SK-N-SH treated with all-trans-retinoic acid at 6 μM for 48 hours (cell line): Measurements from ENCODE around the gene TMC3.

Source experiments
- ATAC-seq: fragments of 200-7000 bp; cut with Tn5 transposase; 3 replicates; pipeline ENCODE4 v1.9.1; 2020; ENCODE audit warnings: mild to moderate bottlenecking, moderate library complexity
- ARNTL ChIP-seq: fragments of 450-650 bp; formaldehyde crosslinking; IDR thresholded peaks from 2 replicates; pipeline ENCODE4 v1.5.0; 2020; ENCODE audit warnings: low read depth, mild to moderate bottlenecking, moderate library complexity, borderline replicate concordance
- BACH2 ChIP-seq: fragments of 250-450 bp; sonication (Bioruptor Pico); IDR thresholded peaks from 2 replicates; pipeline ENCODE4 v1.9.0; 2021; ENCODE audit warnings: mild to moderate bottlenecking, borderline replicate concordance
- CREB5 ChIP-seq: fragments of 250-450 bp; sonication (Bioruptor Pico); IDR thresholded peaks from 2 replicates; pipeline ENCODE4 v1.5.1; 2020; ENCODE audit warnings: low read depth, mild to moderate bottlenecking, moderate library complexity
- CSDC2 ChIP-seq: fragments of 250-450 bp; sonication (Bioruptor Pico); IDR thresholded peaks from 2 replicates; pipeline ENCODE4 v1.5.0; 2020; ENCODE audit warnings: mild to moderate bottlenecking, moderate library complexity
- ESRRG ChIP-seq: fragments of 250-450 bp; sonication (Bioruptor Pico); IDR thresholded peaks from 2 replicates; pipeline ENCODE4 v1.6.1; 2021; ENCODE audit warnings: mild to moderate bottlenecking
- GLIS3 ChIP-seq: fragments of 250-450 bp; sonication (Bioruptor Pico); IDR thresholded peaks from 2 replicates; pipeline ENCODE4 v1.5.0; 2020; ENCODE audit warnings: mild to moderate bottlenecking, moderate library complexity
- ISL1 ChIP-seq: fragments of 250-450 bp; sonication (Bioruptor Pico); IDR thresholded peaks from 2 replicates; pipeline ENCODE4 v2.1.2; 2022; ENCODE audit warnings: mild to moderate bottlenecking, moderate library complexity
- POU6F1 ChIP-seq: fragments of 250-450 bp; sonication (Bioruptor Pico); IDR thresholded peaks from 2 replicates; pipeline ENCODE4 v1.8.0; 2021; ENCODE audit warnings: low read depth, mild to moderate bottlenecking, moderate library complexity, borderline replicate concordance
- PPARA ChIP-seq: fragments of 250-450 bp; sonication (Bioruptor Pico); IDR thresholded peaks from 2 replicates; pipeline ENCODE4 v1.5.0; 2020; ENCODE audit warnings: mild to moderate bottlenecking, borderline replicate concordance
- RARB ChIP-seq: fragments of 250-450 bp; sonication (Bioruptor Pico); IDR thresholded peaks from 2 replicates; pipeline ENCODE4 v1.8.0; 2021; ENCODE audit warnings: mild to moderate bottlenecking, moderate library complexity
- SNAI2 ChIP-seq: fragments of 250-450 bp; sonication (Bioruptor Pico); IDR thresholded peaks from 2 replicates; pipeline ENCODE4 v1.5.0; 2020; ENCODE audit warnings: mild to moderate bottlenecking, moderate library complexity
- TCF4 ChIP-seq: fragments of 250-450 bp; sonication (Bioruptor Pico); IDR thresholded peaks from 2 replicates; pipeline ENCODE4 v1.8.0; 2021; ENCODE audit warnings: mild to moderate bottlenecking, moderate library complexity, borderline replicate concordance
- TOX ChIP-seq: fragments of 250-450 bp; sonication (Bioruptor Pico); IDR thresholded peaks from 2 replicates; pipeline ENCODE4 v1.8.0; 2021; ENCODE audit warnings: mild to moderate bottlenecking, moderate library complexity, borderline replicate concordance
- TSHZ2 ChIP-seq: fragments of 250-450 bp; sonication (Bioruptor Pico); IDR thresholded peaks from 2 replicates; pipeline ENCODE4 v1.5.0; 2020; ENCODE audit warnings: mild to moderate bottlenecking, moderate library complexity
- ZC3H10 ChIP-seq: fragments of 250-450 bp; sonication (Bioruptor Pico); IDR thresholded peaks from 2 replicates; pipeline ENCODE4 v1.5.1; 2021; ENCODE audit warnings: mild to moderate bottlenecking, moderate library complexity
- ZFP3 ChIP-seq: fragments of 250-450 bp; sonication (Bioruptor Pico); IDR thresholded peaks from 2 replicates; pipeline ENCODE4 v1.5.0; 2020; ENCODE audit warnings: mild to moderate bottlenecking, moderate library complexity
- ZFP30 ChIP-seq: fragments of 450-650 bp; formaldehyde crosslinking; IDR thresholded peaks from 2 replicates; pipeline ENCODE4 v1.5.0; 2022; ENCODE audit warnings: mild to moderate bottlenecking, moderate library complexity
- ZNF565 ChIP-seq: fragments of 450-650 bp; formaldehyde crosslinking; conservative IDR thresholded peaks from 2 replicates; pipeline ENCODE4 v1.5.0; 2020; ENCODE audit warnings: low read depth, mild to moderate bottlenecking, moderate library complexity
- ZNF70 ChIP-seq: fragments of 450-650 bp; formaldehyde crosslinking; IDR thresholded peaks from 2 replicates; pipeline ENCODE4 v1.5.0; 2020; ENCODE audit warnings: mild to moderate bottlenecking, moderate library complexity
- ZNF8 ChIP-seq: fragments of 450-650 bp; formaldehyde crosslinking; IDR thresholded peaks from 2 replicates; pipeline ENCODE4 v1.5.0; 2020; ENCODE audit warnings: mild to moderate bottlenecking, moderate library complexity
- TF ChIP-seq, protein P1 (sequence below): fragments of 250-450 bp; sonication (Bioruptor Pico); IDR thresholded peaks from 2 replicates; pipeline ENCODE4 v1.8.0; 2020; ENCODE audit warnings: mild to moderate bottlenecking, moderate library complexity, borderline replicate concordance
- TF ChIP-seq, protein P2 (sequence below): fragments of 250-450 bp; sonication (Bioruptor Pico); IDR thresholded peaks from 2 replicates; pipeline ENCODE4 v1.5.1; 2021; ENCODE audit warnings: mild to moderate bottlenecking, moderate library complexity

Gene TMC3

GRCh38 chr15:81384891-81385720 is 11.1 kb upstream of the TMC3 start:
- ATAC-seq = no peak
- no peak for TF ChIP-seq POU6F1 (CRISPR knock-in tag)

DNA sequence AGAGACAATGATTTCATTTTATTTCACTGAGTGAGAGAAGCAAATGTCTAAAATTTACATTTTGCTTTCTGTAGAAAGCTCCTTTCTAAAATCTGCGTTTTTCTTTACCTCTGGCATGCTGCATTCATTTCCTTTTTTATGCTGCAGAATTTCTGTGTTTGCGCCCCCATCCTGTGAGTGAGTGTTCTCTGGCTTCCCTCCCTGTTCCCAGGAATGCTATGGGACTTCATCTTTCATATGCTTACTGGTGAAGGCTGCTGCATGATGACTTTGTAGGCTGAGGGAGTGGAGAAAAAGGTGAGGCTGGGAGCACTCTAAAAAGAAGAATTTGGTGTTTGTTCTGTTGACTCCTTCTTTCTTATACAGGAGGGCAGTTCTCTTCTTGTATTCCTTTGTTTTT is 7.7 kb upstream of the TMC3 start:
- no peak for ATAC-seq
- no peak for TF ChIP-seq BACH2
- no peak for TF ChIP-seq TCF4 (CRISPR knock-in tag)
- TF ChIP-seq ZC3H10 = no peak
- TF ChIP-seq ZFP30 (CRISPR knock-in tag) = no peak
- no peak for TF ChIP-seq ZFP3 (CRISPR knock-in tag)
- no peak for TF ChIP-seq RARB (CRISPR knock-in tag)
- no peak for TF ChIP-seq GLIS3
- TF ChIP-seq ARNTL (CRISPR knock-in tag) = no peak
- TF ChIP-seq ZNF565 (CRISPR knock-in tag) = no peak
- TF ChIP-seq ISL1 = no peak
- TF ChIP-seq CSDC2 (CRISPR knock-in tag) = no peak
- TF ChIP-seq SNAI2 (CRISPR knock-in tag) = no peak
- no peak for TF ChIP-seq CREB5
- no peak for TF ChIP-seq ESRRG (CRISPR knock-in tag)
- no peak for TF ChIP-seq ZNF70 (CRISPR knock-in tag)
- no peak for TF ChIP-seq ZNF8
- TF ChIP-seq POU6F1 (CRISPR knock-in tag) = no peak
- TF ChIP-seq, protein P1, sequence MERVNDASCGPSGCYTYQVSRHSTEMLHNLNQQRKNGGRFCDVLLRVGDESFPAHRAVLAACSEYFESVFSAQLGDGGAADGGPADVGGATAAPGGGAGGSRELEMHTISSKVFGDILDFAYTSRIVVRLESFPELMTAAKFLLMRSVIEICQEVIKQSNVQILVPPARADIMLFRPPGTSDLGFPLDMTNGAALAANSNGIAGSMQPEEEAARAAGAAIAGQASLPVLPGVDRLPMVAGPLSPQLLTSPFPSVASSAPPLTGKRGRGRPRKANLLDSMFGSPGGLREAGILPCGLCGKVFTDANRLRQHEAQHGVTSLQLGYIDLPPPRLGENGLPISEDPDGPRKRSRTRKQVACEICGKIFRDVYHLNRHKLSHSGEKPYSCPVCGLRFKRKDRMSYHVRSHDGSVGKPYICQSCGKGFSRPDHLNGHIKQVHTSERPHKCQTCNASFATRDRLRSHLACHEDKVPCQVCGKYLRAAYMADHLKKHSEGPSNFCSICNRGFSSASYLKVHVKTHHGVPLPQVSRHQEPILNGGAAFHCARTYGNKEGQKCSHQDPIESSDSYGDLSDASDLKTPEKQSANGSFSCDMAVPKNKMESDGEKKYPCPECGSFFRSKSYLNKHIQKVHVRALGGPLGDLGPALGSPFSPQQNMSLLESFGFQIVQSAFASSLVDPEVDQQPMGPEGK (CRISPR knock-in tag) = no peak
- no peak for TF ChIP-seq TSHZ2 (CRISPR knock-in tag)
- no peak for TF ChIP-seq PPARA

DNA sequence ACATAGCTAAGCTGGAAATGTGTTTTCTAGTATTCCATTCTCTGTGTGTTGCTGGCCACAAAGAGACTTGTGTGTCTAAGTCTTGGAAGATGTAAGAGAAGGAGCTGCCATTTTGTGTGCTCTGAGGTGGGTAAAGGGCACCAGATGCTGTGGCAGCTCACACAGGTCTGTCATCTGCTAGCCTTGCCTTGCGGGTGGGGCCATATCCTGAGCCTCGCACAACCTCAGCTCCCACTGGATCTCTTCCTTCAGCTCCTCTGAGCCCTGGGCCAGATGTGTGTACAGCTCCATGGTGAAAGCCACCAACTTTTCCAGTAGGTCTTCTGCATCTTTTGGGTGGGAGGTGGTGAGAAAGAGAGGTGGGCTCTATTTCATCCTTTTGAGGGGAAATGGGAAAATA is 6.7 kb upstream of the TMC3 start:
- ATAC-seq = no peak
- no peak for TF ChIP-seq PPARA
- TF ChIP-seq, protein P2, sequence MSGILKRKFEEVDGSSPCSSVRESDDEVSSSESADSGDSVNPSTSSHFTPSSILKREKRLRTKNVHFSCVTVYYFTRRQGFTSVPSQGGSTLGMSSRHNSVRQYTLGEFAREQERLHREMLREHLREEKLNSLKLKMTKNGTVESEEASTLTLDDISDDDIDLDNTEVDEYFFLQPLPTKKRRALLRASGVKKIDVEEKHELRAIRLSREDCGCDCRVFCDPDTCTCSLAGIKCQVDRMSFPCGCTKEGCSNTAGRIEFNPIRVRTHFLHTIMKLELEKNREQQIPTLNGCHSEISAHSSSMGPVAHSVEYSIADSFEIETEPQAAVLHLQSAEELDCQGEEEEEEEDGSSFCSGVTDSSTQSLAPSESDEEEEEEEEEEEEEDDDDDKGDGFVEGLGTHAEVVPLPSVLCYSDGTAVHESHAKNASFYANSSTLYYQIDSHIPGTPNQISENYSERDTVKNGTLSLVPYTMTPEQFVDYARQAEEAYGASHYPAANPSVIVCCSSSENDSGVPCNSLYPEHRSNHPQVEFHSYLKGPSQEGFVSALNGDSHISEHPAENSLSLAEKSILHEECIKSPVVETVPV (CRISPR knock-in tag) = no peak
- TF ChIP-seq RARB (CRISPR knock-in tag) = no peak
- TF ChIP-seq SNAI2 (CRISPR knock-in tag) = no peak
- no peak for TF ChIP-seq TOX (CRISPR knock-in tag)
- TF ChIP-seq TSHZ2 (CRISPR knock-in tag) = no peak
- TF ChIP-seq GLIS3 = no peak
- TF ChIP-seq ARNTL (CRISPR knock-in tag) = no peak
- TF ChIP-seq ZC3H10 = no peak
- no peak for TF ChIP-seq ESRRG (CRISPR knock-in tag)
- TF ChIP-seq ZNF565 (CRISPR knock-in tag) = no peak
